ENCODE results near the gene RNF150.

The RNF150 gene

DNA sequence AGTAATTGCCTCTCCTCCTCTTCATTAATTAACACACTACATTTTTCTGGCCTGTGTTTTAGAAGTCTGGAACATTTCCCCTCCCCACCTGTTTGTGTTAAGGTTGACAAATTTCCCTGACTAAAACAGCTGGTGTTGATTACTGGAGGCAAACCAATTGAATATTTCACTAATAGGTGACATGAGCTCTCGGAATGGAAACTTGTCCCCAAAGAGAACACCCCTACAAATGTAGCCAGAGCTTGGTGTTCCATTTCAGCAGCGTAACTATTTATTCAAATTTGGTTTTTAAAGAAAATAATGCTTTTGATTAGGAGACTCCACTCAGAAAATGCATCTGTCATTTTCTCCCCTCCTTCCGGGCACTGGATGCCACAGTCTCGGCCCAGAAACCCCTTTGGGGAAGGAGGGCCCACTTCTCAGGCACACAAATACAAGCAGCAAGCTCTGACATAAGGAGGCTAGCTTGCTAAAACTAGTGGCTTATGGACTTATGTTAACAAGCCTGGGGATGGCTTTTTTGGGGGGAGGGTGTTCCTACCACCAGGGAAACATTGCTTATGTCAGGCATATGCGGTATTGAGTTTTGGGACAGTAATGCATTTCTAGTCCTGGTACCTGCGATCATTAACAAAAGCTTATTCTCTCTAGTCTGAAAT lies 2.2 kb downstream of the RNF150 start:
- DNase-seq: peak; percentile 44

DNA sequence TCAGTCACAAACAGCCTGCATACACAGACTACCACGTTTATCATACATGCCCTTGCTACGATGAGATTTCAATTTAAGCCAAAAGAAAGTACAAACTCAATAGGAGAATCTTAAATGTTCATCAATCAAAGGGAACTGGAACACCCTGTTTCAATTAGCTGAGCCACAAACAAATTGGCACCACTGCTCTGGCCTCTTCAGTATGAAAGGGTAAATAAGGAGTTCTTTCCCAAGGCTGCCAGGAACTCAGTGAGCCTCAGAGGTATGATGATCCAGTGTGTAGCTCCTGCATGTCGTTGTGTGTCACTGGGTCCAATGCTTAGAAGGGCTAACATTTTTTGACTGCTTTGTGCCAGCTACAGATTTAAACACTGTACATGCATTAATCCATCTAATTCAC lies 5.4 kb downstream of the RNF150 start:
- DNase-seq: no peak

DNA sequence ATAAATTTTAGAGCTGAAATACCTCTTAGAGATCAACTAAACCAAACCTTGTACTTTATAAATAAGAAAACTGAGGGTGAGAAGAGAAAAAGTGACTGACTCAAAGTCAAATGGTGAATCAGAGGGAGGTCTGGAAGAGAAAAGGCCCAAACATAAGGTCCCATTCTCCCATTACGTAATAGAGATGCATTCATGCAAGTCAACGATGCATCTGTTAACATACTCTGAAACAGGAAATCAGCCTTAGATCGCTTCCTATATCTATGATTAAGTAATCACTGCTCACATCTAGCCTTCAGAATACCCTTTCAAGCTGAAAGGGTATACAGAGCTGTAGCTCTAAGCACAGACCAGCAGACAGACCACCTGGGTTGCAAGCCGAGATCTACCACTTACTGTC lies 6.5 kb downstream of the RNF150 start:
- DNase-seq: no peak

DNA sequence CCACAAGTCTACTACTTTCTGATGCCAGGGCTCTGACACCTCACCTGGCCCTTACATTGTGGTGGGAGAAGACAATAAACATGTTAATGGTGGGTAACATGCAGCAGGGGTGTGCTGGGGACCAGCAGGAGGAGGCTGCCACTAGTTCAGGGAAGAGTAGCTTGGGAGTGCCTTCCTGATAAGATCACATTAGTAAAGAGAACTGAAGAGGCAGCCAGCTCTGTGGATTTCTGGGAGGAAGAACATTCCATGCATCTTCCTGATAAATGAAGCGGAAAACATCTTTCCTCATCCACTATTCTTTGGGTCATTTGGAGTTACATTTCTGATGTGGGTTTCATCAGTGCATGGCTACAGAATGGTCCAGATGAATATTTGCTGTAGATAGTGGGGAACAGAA lies 9.0 kb downstream of the RNF150 start:
- DNase-seq: no peak

DNA sequence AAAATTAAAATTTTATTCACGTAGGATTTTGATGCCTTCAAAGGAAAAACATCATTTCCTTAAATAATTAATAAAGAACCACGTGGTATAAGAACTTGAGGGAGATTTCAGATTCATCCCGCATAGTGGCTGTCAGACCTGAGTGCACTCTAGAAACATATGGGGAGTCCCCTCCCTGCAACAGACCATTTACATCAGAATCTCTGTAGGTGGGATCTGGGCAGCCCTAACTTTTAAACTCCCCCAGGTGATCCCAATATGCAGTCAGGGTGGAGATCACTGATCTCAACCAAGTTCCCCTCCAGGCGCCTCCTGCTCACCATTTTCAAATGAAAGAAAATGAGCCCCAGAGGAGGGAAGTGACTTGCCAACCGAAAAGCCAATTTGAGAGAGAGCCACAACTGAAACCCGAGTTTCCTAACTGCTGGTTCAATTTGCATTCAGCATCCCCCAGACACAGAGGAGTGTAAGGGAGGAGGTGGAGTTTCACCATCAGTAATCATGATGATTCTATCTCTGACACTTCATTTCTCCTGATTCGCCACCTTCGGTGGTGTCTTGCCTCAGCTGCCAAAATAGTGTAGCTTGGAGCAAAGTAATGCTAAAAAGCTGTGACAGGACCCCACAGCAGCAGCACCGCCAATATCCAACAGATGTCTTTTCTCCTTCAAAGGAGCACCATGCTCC lies 11.4 kb downstream of the RNF150 start:
- DNase-seq: no peak

DNA sequence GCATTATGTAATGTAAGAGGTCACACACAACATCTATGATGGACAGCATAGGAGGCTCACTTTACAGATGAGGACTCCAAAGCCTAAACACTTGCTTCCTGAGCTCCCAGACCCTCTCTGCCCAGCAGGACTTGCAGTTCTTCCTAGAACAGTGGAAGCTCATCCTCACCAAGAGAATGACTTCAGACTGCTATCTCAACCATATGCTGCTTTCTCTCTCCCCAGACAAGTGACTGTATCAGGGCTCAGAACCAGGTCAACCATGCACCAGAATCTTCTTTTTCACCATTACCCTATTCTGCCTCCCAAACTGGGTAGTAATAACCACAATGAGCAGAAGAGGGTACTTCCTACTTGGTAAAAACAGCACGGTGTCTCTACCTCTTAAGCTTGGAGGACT lies 12.2 kb downstream of the RNF150 start:
- no peak for DNase-seq

DNA sequence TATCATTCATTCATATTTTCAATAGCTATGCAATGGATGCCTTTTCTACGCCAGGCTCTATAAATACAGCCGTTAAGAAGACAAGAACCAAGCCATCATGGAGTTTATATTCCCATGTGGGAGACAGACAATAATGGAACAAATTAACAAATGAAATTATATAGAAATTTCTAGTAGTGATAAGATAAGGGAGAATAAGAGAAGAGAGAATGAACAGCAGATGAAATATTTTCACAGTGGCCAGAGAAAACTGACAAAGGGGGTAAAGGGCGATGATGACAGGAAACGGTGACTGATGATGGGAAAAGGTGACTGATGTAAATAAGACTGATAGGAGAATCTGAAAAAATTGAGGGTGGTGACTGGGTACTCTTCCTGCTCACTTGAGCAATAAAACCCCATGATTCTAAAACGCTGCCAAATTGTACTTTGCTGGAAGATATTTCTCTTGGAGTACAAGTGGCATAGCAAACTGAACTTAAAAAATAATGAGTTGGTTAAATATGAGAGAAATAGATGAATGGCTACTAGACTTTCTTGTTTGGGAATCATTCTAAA lies 13.2 kb downstream of the RNF150 start:
- no peak for DNase-seq

DNA sequence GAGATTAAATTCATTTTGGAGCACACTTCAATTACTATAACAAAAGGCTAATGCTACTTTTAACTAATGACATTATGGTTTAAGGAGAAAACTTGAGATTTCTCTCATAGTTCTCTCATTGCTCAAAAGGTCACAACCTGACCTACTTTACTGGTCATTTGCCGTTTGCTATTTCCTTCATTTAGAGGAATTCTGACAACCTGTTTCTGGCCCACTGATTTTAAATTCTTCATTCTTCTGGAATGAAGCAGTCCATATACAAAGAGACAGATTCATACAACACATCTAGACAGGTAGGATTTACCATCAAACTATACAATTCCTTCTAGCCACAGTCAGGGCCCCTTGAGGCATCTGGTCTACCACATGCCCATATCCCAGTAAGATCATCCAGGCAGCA lies 14.2 kb downstream of the RNF150 start:
- no peak for DNase-seq

DNA sequence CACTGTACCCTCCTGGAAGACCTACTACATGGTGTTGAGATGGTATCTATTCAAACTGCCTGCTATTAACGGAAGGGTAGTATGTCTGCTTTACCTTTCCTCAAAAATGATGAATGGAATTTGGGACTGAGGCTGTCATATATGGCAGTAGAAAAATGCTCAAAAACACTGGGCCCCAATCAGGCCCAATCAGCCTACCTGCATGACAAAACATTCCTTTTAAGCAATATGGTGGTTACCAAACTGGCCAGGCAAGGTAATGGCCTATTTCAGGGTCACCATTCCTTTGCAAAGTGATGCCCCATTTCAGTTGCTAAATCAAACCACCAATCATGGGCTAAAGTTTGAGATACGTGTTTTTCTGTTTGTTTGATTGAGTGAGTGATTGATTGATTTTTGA lies 14.9 kb downstream of the RNF150 start:
- no peak for DNase-seq

DNA sequence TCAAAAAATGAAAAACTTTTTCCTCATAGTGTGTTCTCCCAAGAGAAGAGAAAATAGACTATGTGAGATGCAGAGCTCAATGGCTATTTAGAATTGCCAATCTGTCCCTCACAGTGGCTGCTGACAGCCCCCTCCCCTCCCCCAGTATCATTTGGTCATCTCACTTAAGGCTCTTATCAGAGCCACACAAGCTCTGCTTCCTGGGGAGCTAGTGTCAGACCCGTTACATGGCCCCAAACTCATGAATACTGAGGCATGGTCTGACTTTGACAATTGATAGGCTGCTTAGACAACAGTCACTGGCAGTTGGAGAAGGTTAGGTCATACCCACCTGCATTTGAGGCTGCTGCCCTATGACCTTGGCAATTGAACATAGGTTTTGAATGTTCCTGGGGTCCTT lies 15.3 kb downstream of the RNF150 start:
- no peak for DNase-seq

DNA sequence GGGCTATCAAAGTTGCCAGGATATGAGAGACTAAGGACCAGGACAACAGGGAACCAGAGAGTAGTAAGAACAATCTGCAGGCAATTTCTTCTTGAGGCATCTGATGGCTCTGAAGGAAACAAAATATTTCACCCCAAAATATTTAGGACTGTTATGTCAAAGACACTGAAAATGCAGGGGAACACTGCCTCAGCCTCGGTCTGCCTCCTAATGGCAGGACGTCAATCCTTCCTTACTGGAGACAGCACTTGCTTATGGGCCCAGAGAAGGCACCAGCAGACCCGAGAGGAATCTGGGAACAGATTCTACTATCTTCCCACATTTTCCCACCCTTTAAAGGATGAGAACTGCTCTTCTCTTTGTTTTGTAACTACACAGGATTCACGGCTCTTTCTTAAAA lies 23.3 kb downstream of the RNF150 start:
- DNase-seq: no peak

DNA sequence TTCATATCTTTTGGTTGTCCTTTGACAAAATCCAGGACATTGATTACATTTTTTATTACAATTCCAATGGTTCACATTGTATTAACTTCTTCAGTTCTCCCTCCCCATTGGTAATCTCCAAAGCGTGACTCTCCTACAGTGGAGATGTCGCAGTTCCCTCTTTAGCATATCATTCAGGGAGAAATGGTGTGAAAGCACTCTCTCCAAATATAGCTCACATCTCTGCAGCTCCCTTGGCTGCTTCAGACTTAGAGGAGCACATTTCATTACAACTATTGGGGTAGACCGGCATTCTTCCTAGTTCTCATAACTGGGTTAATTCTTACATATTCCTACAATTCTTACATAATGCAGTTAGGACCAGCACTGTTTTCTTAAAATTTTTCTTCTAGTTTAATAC lies 25.3 kb downstream of the RNF150 start:
- DNase-seq: no peak

DNA sequence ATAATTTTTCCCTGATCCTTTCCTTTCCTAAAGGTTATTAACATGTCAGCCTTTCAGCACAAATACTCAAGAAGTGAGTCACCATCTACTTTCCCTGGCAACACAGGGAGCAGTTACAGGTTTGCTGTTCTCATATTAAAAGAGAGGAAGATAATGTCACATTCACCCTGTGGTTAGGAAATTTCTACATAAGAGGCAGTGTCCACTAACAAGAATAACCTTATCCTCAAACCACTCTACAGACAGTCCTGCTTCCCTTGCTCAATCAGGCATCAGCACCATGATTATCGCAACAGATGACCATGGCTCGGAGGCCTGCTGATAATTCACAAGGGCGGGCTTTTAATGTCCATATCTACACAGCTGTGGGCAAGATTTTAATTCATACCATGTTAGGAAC lies 30.9 kb downstream of the RNF150 start:
- DNase-seq: no peak

DNA sequence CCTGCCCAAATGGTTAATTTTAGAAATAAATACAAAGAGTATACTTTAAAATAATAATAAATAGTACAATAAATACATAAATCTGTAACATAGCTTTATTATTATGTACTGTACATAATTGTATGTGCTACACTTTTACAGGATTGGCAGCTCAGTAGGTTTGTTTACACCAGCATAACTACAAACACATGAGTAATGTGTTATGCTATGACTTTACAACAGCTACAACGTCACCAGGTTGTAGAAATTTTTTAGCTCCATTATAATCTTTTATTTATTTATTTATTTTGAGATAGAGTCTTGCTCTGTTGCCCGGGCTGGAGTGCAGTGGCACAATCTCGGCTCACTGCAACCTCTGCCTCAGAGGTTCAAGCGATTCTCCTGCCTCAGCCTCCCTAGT lies 31.8 kb downstream of the RNF150 start:
- no peak for DNase-seq

DNA sequence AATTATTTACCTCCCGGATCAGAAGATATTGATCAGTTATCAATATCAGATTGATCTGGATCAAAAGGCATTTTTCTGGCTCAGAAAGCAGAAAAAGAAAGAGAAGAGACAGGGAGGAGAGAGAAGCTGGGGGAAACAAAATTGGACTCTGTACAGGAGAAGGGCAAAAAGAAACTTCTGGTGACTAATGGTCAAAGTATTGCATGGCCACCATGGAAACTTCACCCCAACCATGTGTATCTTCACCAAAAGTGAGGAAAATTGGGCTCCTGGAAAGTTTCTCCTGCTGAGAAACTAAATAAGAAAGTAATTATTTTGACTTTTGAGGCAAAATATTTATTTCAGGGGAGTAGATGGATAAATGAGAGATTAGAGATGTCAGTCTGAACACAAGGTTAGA lies 33.9 kb downstream of the RNF150 start:
- no peak for DNase-seq

DNA sequence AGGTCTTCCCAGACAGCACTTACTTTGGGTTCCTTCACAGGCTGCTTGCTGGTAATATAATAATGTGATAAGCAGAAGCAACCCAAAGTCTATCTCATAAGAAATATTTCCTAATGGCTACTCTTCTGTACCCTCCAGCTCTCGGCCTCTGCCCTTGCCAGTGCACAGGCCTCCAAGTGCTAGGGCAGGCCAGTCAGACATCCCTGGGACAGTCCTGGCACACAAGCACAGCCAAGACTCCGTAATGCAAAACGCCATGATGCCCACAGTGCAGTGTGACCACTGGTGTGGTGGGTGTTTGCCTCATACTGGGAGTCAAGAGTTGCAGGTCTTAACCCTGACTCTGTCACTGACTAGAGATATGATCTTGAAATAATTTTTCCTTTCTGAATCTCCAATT lies 35.1 kb downstream of the RNF150 start:
- no peak for DNase-seq

DNA sequence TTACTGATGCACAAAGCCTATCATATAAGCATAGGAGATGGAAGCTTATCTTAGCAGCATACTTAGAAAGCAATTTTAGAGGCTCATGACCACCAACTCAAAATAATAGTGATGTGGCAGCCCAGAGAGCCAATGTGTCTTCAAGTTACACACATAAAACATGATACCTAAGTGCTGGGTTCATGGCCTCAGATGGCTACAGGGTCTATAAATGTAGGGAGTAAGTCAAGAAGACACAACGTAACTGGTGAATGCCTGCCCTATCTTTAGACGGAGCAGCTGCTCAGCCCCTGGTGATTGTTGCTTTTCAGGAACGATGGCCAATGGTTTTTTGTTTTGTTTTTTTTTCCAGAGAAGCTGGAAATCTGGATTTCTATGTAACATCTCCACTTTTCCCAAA lies 42.8 kb downstream of the RNF150 start:
- no peak for DNase-seq

DNA sequence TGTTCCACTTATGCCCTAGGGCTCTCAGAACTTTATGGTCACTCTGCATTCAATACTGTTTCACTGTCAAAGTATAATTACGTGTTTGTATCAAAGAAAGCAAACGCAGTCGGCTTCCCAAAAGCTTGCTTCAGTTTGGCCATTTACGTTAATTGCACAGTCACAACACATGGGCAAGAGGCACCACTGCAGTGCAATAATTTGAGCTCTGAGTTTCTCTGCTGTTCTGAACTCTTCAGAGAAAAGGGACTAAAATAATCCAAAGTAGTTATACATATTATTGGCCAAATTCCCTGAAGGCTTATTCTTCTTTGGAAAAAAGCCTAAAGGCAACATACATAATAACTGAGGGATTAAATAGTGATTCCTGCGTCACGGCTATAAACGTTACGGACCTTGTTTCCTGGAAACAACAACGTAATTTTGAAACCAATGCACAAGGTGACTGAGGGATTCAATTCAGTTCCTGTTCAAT lies 51.3 kb downstream of the RNF150 start:
- DNase-seq: no peak

DNA sequence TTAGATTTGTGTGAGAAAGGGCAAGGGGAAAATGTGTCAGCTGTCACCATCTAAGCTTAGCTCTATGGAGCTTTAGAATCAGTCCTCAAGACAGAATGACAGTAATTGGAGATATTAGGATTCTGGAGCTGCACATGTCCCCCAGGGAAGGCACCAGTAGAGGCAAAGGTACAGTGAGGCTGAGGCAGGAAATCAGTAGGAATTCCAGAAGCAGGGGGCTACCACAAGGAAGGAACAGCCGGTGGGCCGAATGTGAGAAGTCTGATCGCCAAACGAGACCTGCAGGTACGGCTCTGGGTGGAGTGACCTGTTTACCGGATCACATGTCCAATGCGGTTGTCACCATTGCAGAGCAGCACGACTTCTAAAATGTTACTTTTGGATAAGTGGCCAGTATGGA lies 52.6 kb downstream of the RNF150 start:
- DNase-seq: peak; percentile 76

DNA sequence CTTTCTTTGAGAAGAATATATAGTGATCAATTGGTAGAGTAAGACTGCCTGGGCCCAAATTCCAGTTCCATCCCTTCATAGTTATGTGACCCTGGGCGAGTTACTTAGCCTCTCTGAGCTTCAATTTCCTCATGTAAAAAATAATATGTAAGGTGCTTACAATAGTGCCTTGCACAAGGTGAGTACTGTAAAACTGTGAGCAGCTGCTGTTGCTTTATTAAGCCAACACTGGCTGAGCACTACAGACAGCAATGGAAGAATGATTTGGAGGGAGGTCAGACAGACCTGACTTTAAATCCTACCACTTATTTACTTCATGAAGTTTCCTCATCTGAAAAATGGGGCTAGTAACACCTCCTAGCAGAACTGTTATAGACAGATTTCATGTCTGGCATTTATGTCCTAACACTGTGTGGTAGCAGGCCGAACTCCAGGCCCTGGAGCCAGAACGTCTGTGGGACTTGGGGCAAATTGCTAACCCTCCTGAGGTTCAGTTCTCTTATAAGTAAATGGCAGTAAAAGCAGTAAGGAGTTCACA lies 53.8 kb downstream of the RNF150 start:
- DNase-seq: peak; percentile 9

DNA sequence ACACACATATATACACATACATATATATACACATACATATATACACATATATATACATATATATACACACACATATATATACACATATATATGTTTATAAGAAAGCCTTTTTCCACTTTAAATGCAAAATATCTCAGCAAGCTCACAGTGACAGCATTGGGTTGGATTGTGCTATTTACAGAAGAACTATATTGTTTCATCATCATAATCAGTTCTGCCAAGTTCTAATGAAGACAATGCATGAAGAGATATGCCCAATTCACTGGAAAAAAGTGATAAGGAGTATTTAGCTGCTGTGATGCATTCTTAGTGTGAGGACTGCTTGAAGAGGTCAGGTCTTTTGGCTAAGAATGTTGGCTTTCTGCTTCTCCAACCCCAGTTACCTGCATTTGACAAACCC lies 54.4 kb downstream of the RNF150 start:
- DNase-seq: no peak

DNA sequence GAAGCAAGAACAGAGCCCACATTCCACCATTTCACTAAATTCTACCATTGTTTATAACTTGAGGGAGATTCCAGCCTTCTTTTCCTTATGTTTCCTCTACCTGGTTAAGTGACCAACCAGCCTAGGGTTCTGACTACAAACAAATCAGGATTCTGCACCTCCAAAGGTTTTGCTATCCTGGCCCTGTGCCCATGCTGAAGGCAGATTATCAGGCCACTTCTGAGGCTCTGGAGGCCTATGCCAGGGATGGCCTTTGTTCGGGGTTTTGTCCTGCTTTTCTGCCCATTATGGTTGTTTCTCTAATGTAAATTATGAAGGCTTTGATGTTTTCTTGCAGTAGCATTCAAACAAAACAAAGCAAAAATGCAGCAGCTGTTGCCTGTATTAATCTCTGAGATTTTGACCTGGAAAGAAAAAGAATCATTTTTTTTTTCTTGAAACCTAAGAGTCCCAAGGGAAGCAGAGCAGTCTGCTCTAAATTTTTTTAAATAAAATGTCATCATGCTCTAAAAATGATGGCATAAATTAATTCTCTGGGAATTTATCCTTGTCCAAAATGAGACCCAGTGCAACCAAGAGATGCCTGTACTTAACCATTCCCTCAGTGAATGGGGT lies 55.6 kb downstream of the RNF150 start:
- DNase-seq: no peak

DNA sequence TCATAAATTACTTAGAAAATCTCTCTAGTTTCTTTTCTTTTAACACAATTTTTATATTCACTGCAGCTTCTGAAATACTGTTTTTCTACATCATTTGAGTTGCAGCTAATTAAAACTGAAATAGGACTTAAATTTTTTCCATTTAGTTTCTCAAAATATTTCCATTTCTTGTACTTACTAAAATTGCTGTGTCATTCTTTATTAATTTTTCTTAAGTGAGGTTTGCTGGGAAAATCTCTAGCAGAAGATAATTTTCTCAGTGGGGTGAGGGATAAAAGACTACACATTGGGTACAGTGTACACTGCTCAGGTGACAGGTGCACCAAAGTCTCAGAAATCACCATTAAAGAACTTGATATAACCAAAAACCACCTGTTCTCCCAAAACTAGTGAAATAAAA lies 57.7 kb downstream of the RNF150 start:
- DNase-seq: no peak

Measured in NCI-H82 (cell line).